ENCODE measurements around the gene TRRAP. TPM values are rescaled to one million over a fixed set of nuclear protein-coding genes. Genes with fewer than 3 reads are reported as not detected.

TRRAP gene
- total RNA-seq, 1 donor: 38.8 TPM

DNA sequence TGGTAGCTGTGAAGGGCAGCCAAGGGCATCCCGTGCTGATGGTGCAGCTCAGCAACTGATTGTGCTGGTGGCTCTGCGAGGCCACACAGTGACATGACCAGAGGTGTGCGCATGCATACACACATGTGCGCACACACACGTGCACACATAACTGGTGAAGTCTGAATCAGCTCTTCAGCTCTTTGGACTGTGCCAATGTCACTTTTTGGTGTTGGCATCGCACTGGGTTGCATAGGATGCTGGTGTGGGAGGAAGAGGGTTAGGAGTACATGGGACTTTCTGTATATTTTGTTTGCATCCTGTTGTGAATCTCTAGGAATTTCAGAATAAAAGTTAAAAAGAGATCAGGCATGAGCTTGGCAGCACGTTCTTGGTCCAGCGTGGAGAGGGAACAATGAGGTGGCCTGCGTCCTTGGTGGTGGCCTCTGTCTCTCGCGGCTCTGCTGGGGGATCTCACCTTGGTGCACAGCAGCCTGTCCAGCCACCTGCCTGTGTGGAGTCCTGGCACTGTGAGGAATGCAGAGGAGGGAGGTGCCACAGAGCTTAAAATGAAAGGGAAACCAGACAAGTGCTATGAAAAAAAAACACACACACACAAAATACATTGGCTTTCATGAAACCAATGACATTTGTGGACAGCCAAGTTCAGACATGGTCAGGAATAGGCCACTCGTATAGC lies 124.0 kb downstream of the TRRAP start:
- DNase-seq (ENCODE audit: low read depth in 2 of 3, low spot score in 2 of 3): no peak

DNA sequence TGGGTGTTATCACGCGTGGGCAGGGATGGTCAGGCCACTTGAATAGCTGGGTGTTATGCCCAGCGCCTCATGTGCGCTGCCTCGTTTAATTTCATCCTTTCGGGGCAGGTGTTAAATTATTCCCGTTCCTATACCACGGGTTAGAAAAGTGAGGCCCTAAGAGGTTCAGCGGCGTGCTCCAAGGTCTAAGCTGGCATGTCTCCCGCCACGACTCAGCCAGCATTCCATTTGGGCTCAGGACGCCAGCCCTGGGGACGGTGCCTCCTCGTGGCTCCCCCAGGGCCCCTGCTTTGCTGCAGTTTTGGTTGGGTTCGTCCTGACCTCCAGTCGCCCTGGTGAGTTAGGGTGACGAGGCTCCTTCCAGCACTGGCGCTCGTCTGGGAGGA lies 124.5 kb downstream of the TRRAP start:
- no peak for DNase-seq (ENCODE audit: low read depth in 2 of 3, low spot score in 2 of 3)

DNA sequence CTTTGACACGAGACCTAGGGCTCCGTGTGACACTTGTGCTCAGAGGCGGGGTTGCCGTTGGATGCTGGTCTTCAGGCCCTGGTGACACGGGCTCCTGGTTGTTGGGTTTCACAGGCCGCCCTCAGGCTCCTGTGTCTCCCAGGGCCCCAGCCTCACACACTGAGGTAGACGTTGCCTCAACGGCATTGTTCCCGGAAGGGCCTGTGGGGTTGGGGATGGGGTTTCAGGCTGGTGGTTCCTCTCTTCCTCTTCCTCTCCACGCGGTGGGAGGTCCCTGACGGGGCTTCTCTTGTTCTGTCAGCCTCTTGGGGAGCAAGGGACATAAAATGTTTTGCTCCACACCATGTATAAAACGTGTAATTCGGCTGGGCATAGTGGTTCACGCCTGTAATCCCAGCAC lies 125.1 kb downstream of the TRRAP start:
- DNase-seq (ENCODE audit: low read depth in 2 of 3, low spot score in 2 of 3): no peak

DNA sequence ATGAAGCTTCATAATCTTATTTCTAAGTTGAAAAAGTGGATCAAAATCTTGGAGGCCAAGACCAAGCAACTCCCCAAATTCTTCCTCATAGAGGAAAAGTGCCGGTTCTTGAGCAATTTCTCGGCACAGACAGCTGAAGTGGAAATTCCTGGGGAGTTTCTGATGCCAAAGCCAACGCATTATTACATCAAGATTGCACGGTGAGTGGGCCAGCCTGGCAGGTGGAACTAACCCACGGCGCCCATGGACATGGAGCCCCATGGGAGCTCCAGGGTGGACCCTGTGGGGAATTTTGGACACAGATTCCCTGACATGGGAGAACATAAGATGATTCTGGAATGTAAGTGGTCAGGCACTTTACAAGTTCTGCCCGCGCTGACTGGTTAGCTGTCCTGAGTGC lies 125.9 kb downstream of the TRRAP start:
- DNase-seq (ENCODE audit: low read depth in 2 of 3, low spot score in 2 of 3): no peak

DNA sequence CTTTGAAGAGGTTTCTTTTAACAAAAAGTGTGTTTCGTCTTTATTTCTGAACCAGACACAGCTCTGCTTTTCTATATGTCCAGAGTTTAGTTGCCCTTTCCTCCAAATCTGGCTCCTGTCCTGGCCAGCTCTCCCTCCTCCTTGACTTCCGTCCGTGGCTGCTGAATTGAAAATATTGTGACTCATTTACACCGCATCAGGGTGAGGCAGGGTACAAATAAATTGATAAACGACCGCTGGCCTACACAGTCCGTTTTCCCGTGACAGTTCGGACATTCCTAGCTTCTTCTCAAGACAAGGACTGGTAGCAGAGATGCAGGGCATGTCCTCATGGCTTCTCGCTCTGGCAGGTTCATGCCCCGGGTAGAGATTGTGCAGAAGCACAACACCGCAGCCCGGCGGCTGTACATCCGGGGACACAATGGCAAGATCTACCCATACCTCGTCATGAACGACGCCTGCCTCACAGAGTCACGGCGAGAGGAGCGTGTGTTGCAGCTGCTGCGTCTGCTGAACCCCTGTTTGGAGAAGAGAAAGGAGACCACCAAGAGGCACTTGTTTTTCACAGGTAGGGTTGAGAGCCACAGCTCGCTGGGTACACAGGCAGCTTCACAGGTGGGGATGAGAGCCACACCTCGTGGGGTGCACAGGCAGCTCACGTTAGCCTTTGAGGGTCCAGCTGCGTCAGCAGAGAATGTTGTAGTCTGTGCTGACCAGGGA lies 126.6 kb downstream of the TRRAP start:
- DNase-seq (ENCODE audit: low read depth in 2 of 3, low spot score in 2 of 3): no peak

DNA sequence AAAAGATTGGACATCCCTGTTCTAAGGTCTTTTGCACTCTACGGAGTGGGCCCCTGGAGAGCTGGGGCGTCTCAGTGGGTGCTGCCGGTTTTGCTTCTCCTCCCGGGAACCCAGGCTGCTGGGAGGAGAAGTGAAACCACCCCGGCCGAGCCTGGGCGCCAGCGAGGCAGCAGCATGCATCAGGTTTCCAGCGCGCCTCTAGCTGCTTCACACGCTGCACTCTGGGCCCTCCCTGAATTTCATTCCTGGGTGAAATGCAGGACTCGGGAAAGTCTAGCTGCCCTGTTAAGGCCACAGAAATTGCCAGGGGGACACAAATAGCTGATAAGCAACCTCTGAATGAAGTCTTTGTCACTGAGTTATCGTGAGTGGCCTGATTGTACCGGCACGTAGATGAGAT lies 127.4 kb downstream of the TRRAP start:
- DNase-seq (ENCODE audit: low read depth in 2 of 3, low spot score in 2 of 3): no peak

DNA sequence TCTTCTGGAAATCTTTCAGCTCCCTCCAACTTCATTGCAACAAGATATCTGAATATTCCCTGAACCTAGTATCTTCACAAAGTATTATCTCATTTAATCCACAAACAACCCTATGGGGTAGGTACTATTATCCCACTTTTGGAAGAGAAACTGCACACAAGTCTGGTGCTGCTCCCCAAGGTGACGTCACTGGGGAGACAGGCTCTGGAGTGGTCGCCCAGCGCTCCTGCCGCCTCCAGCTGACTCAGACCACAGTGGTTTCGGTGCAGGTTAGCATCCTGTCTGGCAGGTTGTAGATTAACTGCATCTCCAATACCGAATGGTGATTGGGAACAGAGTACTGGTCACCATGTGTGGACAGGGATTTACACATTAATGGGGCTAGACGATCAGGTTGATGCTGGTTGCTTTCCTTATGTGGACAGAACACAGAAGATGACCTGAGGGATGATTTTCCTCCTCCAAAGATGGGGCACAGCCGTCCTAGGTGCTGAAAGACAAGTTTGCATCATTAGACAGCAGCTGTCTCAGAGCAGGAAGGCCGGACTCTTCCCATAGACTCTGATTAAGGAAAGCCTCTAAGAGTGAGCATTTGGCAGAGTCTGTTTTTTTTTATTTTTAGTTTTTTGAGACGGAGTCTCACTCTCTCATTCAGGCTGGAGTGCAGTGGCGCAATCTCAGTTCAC lies 128.6 kb downstream of the TRRAP start:
- DNase-seq (ENCODE audit: low read depth in 2 of 3, low spot score in 2 of 3): no peak

DNA sequence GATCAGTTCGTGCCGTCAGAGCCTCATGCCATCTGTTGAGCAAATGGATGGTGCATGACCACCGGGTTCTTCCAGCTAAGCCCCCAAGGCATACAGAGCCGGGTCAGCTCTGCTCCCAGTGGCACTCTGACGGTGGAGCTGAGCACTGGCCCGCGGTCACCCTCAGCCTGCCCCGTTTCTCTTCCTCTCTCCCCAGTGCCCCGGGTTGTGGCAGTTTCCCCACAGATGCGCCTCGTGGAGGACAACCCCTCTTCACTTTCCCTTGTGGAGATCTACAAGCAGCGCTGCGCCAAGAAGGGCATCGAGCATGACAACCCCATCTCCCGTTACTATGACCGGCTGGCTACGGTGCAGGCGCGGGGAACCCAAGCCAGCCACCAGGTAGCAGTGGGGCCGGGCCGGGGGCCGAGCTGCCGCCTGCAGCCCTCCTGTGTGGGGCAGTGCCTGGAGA lies 129.9 kb downstream of the TRRAP start:
- DNase-seq (ENCODE audit: low read depth in 2 of 3, low spot score in 2 of 3): no peak

DNA sequence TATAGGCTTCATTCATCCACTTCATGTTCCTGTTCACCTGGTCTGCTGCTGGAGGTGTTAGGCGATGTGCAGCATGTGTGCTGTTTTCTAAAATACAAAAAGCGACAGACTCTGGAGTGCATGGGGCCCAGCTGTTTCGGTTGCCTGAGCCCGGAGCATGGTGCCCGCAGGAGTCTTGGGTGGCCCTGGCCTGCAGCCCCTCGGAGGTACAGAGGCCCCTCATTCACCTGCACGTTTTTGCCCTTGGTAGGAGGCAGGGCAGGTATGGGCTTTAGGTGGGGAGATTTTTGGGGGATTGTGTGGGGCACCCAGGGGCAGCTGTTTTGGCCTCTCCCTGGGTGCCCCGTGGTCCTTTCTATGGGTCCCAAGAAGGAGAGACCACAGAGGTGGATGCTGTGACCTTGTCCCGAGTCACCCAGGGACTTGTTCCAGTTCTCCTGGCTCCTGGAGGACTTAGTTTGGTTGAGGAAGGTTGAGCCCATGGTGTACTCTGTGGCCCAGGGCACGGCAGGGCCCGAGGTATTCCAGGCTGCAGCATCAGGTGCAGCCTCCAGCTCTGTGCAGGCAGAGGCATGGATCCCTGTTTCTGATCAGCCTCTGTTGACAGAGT lies 130.7 kb downstream of the TRRAP start:
- DNase-seq (ENCODE audit: low read depth in 2 of 3, low spot score in 2 of 3): no peak

DNA sequence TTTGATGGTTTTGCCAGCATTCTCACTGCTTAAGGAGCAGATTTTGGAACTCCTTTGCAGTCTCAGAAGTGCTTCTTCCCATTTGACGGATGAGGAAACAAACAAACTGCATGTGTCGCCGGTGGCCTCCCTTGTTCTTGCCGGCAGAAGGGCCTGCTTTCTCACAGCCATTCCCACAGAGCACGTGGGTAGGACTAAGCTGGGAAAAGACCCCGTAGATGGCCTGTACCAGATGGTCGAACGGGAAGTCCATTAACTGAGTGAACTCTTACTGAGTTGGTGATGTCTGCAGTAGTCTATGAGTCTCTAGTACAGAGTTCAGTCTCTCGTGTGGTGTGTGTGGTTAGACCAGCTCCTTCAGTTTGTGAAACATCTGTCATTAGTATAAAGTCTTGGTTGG lies 131.9 kb downstream of the TRRAP start:
- DNase-seq (ENCODE audit: low read depth in 2 of 3, low spot score in 2 of 3): no peak

DNA sequence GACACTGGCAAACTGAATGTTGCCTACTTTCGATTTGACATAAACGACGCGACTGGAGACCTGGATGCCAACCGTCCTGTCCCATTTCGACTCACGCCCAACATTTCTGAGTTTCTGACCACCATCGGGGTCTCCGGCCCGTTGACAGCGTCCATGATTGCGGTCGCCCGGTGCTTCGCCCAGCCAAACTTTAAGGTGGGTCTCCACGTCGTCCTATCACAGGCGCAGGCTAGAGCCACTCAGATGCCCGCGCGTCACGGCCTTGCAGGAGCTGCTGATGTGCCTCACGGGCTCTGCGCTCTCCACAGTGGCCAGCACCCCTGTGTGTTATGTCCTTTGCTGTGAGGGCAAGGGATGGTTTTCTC lies 133.0 kb downstream of the TRRAP start:
- no peak for DNase-seq (ENCODE audit: low read depth in 2 of 3, low spot score in 2 of 3)

DNA sequence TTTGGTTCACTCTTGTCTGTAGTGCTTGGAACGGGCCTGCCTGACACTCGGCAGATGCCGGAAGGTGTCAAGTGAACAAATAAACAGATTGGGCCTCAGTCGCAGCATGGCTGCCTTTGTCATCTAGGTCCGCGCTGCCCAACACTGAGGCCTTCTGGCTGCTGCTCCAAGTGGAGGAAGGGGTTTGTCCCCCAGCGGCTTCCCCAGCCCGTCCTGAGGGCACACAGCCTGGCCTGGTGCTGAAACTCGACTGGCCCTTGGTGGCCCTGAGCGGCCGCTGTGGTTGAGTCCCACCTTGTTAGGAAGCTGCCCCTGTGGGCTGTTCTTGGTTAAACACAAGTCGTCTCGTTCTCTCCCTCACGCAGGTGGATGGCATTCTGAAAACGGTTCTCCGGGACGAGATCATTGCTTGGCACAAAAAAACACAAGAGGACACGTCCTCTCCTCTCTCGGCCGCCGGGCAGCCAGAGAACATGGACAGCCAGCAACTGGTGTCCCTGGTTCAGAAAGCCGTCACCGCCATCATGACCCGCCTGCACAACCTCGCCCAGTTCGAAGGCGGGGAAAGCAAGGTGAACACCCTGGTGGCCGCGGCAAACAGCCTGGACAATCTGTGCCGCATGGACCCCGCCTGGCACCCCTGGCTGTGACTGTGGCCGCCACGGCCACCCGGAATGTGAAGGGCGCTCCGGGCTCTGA lies 133.5 kb downstream of the TRRAP start:
- no peak for DNase-seq (ENCODE audit: low read depth in 2 of 3, low spot score in 2 of 3)

DNA sequence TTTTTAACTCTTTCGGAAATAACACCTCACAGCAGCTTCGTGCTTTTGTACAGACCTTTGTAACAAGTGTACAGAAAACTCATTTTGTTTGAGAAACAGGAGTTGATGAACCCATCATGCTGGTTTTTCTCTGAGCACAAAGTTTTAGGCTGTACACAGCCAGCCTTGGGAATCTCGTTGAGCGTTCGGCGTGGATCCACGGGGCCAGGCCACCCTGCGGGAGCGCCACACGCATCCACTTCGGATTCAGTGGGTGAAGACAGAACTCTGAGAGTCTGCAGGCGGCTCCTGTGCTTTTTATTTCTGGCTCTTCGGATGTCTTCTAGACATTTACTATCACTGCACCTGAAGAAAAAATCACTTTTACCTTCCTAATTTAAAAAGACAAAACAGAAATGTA lies 134.4 kb downstream of the TRRAP start:
- no peak for DNase-seq (ENCODE audit: low read depth in 2 of 3, low spot score in 2 of 3)

DNA sequence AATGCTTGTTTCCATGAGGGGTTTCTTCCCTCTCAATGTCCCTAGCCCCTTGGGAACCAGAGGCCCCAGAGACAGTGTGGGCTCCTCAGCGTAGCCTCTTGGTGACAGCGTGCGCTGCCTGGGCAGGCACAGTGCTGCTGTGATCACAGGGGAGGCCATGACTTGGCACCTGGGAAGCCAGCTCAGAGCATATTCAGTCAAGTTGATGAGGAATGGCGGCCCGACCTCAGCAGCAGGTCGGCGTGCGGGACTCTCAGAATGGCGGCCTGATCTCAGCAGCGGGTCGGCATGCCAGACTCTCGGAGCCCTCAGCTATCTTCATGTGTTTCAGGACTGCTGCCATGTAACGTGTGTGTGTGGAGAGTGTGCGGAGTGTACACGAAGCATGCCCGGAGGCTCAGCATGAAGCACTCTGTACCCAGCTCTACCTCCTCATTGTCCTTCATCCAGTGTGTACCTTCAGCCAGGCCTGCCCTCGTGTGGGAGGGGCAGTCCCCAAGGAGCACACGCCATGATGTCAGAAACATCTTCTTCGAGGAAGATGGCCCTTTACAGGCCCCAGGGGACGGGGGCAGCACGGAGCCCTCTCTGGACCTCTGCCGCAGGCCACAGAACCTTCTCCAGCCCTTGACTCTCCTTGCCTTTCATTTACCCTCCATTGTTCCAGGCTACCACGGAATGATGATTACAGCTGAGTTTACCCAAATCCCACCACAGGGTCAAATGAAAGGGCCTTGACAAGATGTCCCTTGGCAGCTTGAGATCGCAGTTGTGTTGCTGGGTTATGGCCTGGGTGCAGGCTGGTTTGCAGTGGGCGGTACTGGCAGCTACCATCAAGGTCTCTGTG lies 135.2 kb downstream of the TRRAP start:
- no peak for DNase-seq (ENCODE audit: low read depth in 2 of 3, low spot score in 2 of 3)

DNA sequence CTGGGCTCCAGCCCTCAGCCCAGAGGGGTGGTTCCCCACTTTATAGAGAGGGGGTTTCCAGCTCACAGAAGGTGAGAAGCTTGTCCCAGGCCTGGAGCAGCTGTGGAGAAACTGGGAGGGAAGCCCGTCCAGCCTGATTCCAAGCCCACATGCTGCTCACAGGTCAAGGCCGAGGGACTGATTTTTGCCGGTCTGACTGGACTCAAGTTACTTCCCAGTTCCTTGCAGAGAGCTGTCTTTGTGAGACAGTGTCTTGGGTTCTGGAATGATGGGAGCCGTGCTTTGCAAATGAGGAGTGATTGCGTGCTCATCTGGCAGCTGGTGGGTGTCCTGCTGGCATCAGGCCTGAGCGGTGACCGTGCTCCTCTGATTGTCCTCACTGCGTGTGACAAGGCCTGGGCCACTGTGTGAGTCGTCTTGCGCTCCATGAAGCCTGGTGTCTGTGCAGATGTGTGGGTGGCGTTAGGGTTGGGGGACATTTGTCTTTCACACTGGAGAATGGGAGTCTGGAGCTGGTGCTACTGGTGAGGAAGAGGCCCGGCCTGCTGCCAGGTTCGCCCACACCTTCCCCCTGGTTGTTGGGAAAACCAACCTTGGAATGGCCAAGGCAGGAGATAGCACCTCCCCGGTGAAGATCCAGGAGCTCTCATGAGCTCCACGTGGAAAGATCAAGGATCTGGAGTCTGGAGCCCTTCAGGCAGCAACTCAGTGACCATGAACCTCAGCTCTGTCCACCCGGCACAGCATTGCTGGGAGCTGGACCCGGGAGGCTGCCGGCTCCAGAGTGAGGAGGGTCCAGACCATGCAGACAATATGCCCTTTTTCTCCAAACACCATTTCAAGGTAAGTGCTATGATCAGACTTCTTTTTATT lies 136.0 kb downstream of the TRRAP start:
- no peak for DNase-seq (ENCODE audit: low read depth in 2 of 3, low spot score in 2 of 3)

DNA sequence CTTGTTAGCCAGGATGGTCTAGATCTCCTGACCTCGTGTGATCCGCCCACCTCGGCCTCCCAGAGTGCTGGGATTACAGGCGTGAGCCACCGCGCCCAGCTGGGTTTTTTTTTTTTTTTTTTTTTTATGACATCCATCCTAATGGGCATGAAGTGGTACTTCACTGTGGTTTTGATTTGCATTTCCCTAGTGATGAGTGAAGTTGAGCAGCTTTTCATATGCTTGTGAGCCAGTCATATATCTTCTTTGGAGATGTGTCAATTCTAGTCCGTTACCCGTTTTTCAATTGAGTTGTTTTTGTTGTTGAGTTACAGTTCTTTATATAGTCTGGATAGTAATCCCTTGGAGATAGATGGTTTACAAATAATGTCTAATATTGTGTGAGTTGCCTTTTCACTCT lies 137.9 kb downstream of the TRRAP start:
- no peak for DNase-seq (ENCODE audit: low read depth in 2 of 3, low spot score in 2 of 3)

DNA sequence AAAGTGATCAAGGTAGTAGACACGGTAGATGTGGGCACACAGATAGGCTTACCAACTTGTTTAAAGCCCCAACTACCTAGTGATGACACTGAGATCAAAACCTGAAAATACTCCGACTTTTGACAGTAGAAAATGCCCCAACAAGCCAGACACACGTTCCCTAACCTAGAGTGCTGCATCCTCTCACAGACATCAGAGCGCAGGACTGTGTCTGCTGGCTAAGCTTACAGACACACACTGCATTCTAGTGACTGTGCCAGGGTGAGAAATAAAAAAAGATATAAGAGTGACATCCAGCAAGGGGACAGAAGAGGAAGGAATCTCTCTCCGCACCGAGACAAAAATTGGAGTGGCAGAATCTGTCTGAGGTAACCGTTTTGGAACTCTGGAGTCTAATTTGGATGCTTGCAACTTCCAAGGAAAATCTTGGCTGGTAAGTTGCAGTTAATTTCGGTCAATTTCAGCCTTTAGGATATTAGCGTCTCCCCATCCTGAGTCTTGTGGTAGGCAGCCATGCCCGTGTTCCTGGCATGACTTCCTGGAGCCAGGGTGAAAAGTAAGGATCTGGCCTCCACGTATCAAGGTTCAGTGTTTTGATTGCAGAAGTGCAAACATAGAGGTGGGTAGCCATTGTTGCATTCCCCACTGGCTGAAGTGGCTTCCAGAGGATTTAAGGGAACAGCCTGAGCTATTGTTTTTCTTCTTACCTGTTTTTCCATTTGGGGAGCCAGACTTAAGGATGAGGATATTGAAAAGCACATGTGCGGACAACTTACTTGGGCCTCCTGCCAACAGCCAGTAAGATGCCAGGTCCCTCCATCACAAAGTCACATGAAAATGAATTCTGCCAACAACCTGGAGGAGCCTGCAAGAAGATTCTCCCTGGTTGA lies 141.4 kb downstream of the TRRAP start:
- DNase-seq (ENCODE audit: low read depth in 2 of 3, low spot score in 2 of 3): no peak

DNA sequence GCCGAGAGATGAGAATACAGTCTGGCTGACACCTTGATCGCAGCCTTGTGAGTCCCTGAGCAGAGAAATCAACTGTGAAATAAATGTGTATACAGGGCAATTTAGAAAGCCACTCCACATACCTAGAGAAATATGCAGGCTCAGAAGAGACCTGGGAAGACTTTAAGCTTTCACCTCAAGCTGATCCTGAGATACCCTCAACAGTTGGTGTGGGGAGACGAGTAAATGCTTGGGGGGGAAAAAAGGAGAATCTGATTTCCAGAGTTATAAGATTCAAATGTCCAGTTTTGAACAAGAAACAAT lies 142.0 kb downstream of the TRRAP start:
- no peak for DNase-seq (ENCODE audit: low read depth in 2 of 3, low spot score in 2 of 3)
